ENCODE measurements around the gene INTS14. TPM values are rescaled to one million over a fixed set of nuclear protein-coding genes. Genes with fewer than 3 reads are reported as not detected.

INTS14 gene
- total and polyA plus RNA-seq, 2 experiments from 2014 or later: 25.0 to 30.9 TPM

DNA sequence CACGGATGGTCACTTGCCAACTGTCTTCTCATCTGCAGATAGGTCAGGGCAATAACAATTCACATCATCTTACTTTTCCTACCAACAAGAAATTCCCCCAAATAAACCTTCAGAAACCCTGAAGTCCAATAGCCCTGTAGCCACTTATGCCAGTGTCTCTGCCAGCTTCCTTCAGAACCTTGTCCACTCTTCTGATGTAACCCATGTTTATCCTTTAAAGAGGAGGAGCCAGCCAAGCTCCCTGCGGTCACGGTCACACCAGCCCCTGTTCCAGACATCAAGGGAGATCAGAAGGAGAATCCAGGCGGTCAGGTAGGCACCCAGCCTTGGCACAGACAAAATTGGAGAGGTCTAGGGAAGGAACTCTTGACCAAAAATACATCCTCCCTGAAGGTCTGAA, 34.5 kb upstream of the INTS14 start:
- TF ChIP-seq, protein P1, sequence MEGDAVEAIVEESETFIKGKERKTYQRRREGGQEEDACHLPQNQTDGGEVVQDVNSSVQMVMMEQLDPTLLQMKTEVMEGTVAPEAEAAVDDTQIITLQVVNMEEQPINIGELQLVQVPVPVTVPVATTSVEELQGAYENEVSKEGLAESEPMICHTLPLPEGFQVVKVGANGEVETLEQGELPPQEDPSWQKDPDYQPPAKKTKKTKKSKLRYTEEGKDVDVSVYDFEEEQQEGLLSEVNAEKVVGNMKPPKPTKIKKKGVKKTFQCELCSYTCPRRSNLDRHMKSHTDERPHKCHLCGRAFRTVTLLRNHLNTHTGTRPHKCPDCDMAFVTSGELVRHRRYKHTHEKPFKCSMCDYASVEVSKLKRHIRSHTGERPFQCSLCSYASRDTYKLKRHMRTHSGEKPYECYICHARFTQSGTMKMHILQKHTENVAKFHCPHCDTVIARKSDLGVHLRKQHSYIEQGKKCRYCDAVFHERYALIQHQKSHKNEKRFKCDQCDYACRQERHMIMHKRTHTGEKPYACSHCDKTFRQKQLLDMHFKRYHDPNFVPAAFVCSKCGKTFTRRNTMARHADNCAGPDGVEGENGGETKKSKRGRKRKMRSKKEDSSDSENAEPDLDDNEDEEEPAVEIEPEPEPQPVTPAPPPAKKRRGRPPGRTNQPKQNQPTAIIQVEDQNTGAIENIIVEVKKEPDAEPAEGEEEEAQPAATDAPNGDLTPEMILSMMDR (IDR thresholded peaks at IDR 0.05; ENCODE audit: low read depth, low read length): no peak
- no peak for DNase-seq (ENCODE audit: low read depth in 1 of 2, low spot score in 1 of 2)
- H3K27ac ChIP-seq: no peak overlapping the region

GRCh38 chr15:65644282-65644681, 33.4 kb upstream of the INTS14 start:
- no peak overlapping the region for H3K4me3 ChIP-seq
- H3K27me3 ChIP-seq: no peaks in the 10 kb centered on the region
- no peak overlapping the region for H3K27ac ChIP-seq
- H3K36me3 ChIP-seq: no peaks in the 10 kb centered on the region
- no peaks in the 10 kb centered on the region for H3K4me1 ChIP-seq (ENCODE audit: low read depth)
- H3K9me3 ChIP-seq (ENCODE audit: low read depth): no peaks in the 10 kb centered on the region
- TF ChIP-seq, protein P1 (IDR thresholded peaks at IDR 0.05; ENCODE audit: low read depth, low read length): no peak
- DNase-seq (ENCODE audit: low read depth in 1 of 2, low spot score in 1 of 2): no peak

More for the DNA sequence above, 34.5 kb upstream of the INTS14 start:
- no peaks in the 10 kb centered on the region for H3K4me1 ChIP-seq (ENCODE audit: low read depth)
- H3K4me3 ChIP-seq: no peak overlapping the region
- H3K27me3 ChIP-seq: no peaks in the 10 kb centered on the region
- H3K9me3 ChIP-seq (ENCODE audit: low read depth): no peaks in the 10 kb centered on the region
- no peaks in the 10 kb centered on the region for H3K36me3 ChIP-seq

- Histone ChIP-seq H3K36me3 (no peaks in the 10 kb centered on the region), H3K27me3 (no peaks in the 10 kb centered on the region), H3K27ac (no peak overlapping the region), H3K9me3 (ENCODE audit: low read depth) (no peaks in the 10 kb centered on the region), H3K4me3 (no peak overlapping the region), H3K4me1 (ENCODE audit: low read depth) (peaks cover 6% of the 10 kb centered on the region)
- DNase-seq (ENCODE audit: low read depth in 1 of 2, low spot score in 1 of 2): no peak
- TF ChIP-seq, protein P1 (IDR thresholded peaks at IDR 0.05; ENCODE audit: low read depth, low read length): no peak
Observed at GRCh38 chr15:65642594-65642993, 31.7 kb upstream of the INTS14 start.

DNA sequence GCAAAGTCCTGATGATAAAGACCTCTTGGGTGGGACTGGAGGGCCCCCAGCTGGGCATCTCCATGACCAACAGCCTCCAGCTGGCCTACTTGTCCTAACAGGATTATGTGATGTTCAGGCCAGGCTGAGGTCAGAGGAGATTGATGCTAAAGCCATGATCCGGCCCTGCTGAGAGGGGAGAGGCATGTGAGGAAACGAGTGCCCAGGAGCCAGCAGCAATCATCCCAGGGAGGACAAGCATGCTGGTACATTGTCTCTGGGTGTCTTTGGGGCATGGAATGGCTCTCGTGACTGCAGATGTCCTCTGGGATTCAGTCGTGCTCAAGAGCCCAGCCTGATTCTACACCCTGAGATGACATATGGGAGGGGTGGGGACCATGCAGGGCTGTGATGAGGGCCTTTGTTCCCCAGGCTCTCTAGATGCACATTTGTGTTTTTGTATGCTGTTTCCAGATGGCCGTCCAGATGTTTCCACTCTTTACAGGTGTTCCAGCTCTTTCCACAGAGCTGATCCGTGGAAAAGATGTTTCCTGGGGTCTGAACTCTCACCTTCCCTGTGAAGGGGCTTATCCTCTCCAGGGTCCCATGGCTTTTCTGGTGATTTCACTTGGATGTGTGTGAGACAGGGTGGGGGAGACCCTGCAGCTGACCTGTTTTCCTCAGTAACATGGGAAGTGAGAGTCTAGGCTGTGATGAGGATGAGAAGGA, 31.0 kb upstream of the INTS14 start:
- peaks cover 6% of the 10 kb centered on the region for H3K4me1 ChIP-seq (ENCODE audit: low read depth)
- H3K27ac ChIP-seq: no peak overlapping the region
- no peaks in the 10 kb centered on the region for H3K36me3 ChIP-seq
- DNase-seq (ENCODE audit: low read depth in 1 of 2, low spot score in 1 of 2): no peak
- no peaks in the 10 kb centered on the region for H3K9me3 ChIP-seq (ENCODE audit: low read depth)
- TF ChIP-seq, protein P1 (IDR thresholded peaks at IDR 0.05; ENCODE audit: low read depth, low read length): no peak
- H3K4me3 ChIP-seq: no peak overlapping the region
- H3K27me3 ChIP-seq: no peaks in the 10 kb centered on the region

GRCh38 chr15:65639509-65639908, 28.6 kb upstream of the INTS14 start:
- H3K27me3 ChIP-seq: no peaks in the 10 kb centered on the region
- peaks cover 6% of the 10 kb centered on the region for H3K4me1 ChIP-seq (ENCODE audit: low read depth)
- DNase-seq (ENCODE audit: low read depth in 1 of 2, low spot score in 1 of 2): no peak
- no peaks in the 10 kb centered on the region for H3K9me3 ChIP-seq (ENCODE audit: low read depth)
- H3K4me3 ChIP-seq: no peak overlapping the region
- no peaks in the 10 kb centered on the region for H3K36me3 ChIP-seq
- TF ChIP-seq, protein P1 (IDR thresholded peaks at IDR 0.05; ENCODE audit: low read depth, low read length): no peak
- H3K27ac ChIP-seq: no peak overlapping the region

Data from cardiac muscle cell (in vitro differentiated cells and primary cell).